Erythroblast (primary cell): Measurements from ENCODE around the gene SYNJ2.

Experiments used
- GATA1 ChIP-seq: IDR thresholded peaks from 2 replicates; pipeline ENCODE4 v1.6.1; 2011; ENCODE audit warnings: low read depth, mild to moderate bottlenecking, control low read depth, low read length, moderate library complexity
- POLR2A ChIP-seq: IDR thresholded peaks from 2 replicates; pipeline ENCODE4 v1.6.1; 2011; ENCODE audit warnings: mild to moderate bottlenecking, low read length

DNA sequence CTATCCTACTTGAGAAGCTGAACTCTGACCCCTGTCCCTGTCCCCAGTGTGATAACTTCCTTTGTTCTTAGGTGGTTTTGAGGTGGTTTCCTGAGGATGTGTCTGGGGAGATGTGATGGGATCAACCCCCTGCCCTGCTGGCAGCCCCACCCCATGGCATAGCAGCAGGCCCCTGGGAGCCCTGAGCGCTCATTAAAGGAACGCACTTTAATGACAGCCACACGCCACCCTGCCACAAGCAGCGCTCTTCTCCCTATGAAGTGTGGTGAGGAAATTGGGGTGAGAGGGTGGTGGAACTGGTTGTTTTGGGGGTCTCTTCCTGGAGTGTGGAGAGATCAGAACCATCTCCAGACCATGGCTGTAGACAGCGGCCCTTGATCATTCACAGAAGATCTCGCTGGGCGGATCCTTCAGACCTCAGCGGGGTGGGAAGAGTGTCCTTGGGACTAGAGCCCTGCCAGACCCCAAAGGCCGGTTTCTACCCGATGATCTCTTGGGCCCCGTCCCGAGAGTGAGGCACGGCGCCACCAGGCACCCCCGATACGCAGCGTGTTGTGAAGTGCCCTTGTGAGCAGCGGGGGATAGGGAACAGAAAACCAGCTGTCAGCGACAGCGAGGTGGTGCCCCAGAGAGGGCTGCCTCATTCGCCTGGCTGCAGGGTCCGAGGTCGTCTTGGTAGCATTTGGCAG, 45.4 kb downstream of the SYNJ2 start:
- TF ChIP-seq POLR2A (peak; percentile 17), GATA1 (no peak)
